ENCODE data around the gene LATS1.

The LATS1 gene

DNA sequence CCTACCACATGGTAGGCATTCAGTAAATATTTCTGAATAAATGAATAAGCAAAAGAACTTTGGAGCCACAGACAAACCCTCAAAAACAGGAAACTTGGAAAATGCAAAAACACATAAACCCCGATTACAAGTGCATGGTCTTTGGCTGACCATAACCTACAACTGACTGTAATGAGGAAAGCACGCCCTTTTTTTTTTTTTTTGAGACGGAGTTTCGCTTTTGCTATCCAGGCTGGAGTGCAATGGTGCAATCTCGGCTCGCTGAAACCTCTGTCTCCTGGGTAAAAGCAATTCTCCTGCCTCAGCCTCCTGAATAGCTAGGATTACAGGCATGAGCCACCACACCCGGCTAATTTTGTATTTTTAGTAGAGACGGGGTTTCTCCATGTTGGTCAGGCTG is 11.9 kb upstream of the LATS1 start:
- Histone ChIP-seq H3K36me3 (ENCODE audit: insufficient read depth, low read length) (peaks cover 93% of the 10 kb centered on the region), H3K27me3 (ENCODE audit: insufficient read depth, low read length, poor library complexity) (no peaks in the 10 kb centered on the region), H3K4me3 (ENCODE audit: low read depth in 1 of 2, low read length in 2 of 2) (no peak overlapping the region), H3K4me2 (ENCODE audit: insufficient read depth, low read length) (no peak overlapping the region), H4K20me1 (ENCODE audit: insufficient read depth, low read length) (no peaks in the 10 kb centered on the region), H3K9me3 (ENCODE audit: insufficient read depth, low read length, severe bottlenecking) (no peaks in the 10 kb centered on the region), H2AFZ (ENCODE audit: low read depth, low read length) (no peak overlapping the region), H3K9ac (ENCODE audit: low read depth, low read length) (no peak overlapping the region), H3K27ac (ENCODE audit: low read length) (no peak overlapping the region), H3K79me2 (ENCODE audit: insufficient read depth, low read length) (no peaks in the 10 kb centered on the region), H3K4me1 (ENCODE audit: insufficient read depth, low read length) (no peaks in the 10 kb centered on the region)
- ATAC-seq (ENCODE audit: insufficient read depth, low read depth): no peak
- no peak for DNase-seq
- no peak for TF ChIP-seq CTCF (IDR thresholded peaks at IDR 0.05; ENCODE audit: borderline replicate concordance, extremely low read depth, low read length, poor library complexity, severe bottlenecking)
- no peak for TF ChIP-seq EZH2 (IDR thresholded peaks at IDR 0.05; ENCODE audit: borderline replicate concordance, low read depth, low read length, severe bottlenecking)

- H3K4me1 ChIP-seq (ENCODE audit: insufficient read depth, low read length): no peaks in the 10 kb centered on the region
- no peak overlapping the region for H3K4me2 ChIP-seq (ENCODE audit: insufficient read depth, low read length)
- H3K4me3 ChIP-seq (ENCODE audit: low read depth in 1 of 2, low read length in 2 of 2): no peak overlapping the region
- ATAC-seq (ENCODE audit: insufficient read depth, low read depth) (no peak), DNase-seq (no peak)
- H2AFZ ChIP-seq (ENCODE audit: low read depth, low read length): no peak overlapping the region
- no peaks in the 10 kb centered on the region for H3K79me2 ChIP-seq (ENCODE audit: insufficient read depth, low read length)
- H3K9ac ChIP-seq (ENCODE audit: low read depth, low read length): no peak overlapping the region
- TF ChIP-seq CTCF (IDR thresholded peaks at IDR 0.05; ENCODE audit: borderline replicate concordance, extremely low read depth, low read length, poor library complexity, severe bottlenecking) (no peak), EZH2 (IDR thresholded peaks at IDR 0.05; ENCODE audit: borderline replicate concordance, low read depth, low read length, severe bottlenecking) (no peak)
- no peaks in the 10 kb centered on the region for H4K20me1 ChIP-seq (ENCODE audit: insufficient read depth, low read length)
- no peaks in the 10 kb centered on the region for H3K9me3 ChIP-seq (ENCODE audit: insufficient read depth, low read length, severe bottlenecking)
- no peak overlapping the region for H3K27ac ChIP-seq (ENCODE audit: low read length)
- no peaks in the 10 kb centered on the region for H3K27me3 ChIP-seq (ENCODE audit: insufficient read depth, low read length, poor library complexity)
- peaks cover 94% of the 10 kb centered on the region for H3K36me3 ChIP-seq (ENCODE audit: insufficient read depth, low read length)
Observed at GRCh38 chr6:149728499-149729234, 10.8 kb upstream of the LATS1 start.

GRCh38 chr6:149727793-149728498 is 10.0 kb upstream of the LATS1 start:
- no peaks in the 10 kb centered on the region for H4K20me1 ChIP-seq (ENCODE audit: insufficient read depth, low read length)
- no peak overlapping the region for H3K9ac ChIP-seq (ENCODE audit: low read depth, low read length)
- H3K36me3 ChIP-seq (ENCODE audit: insufficient read depth, low read length): peaks cover 94% of the 10 kb centered on the region
- H3K79me2 ChIP-seq (ENCODE audit: insufficient read depth, low read length): no peaks in the 10 kb centered on the region
- TF ChIP-seq CTCF (IDR thresholded peaks at IDR 0.05; ENCODE audit: borderline replicate concordance, extremely low read depth, low read length, poor library complexity, severe bottlenecking) (no peak), EZH2 (IDR thresholded peaks at IDR 0.05; ENCODE audit: borderline replicate concordance, low read depth, low read length, severe bottlenecking) (no peak)
- no peak overlapping the region for H3K27ac ChIP-seq (ENCODE audit: low read length)
- H2AFZ ChIP-seq (ENCODE audit: low read depth, low read length): no peak overlapping the region
- H3K4me1 ChIP-seq (ENCODE audit: insufficient read depth, low read length): no peaks in the 10 kb centered on the region
- H3K27me3 ChIP-seq (ENCODE audit: insufficient read depth, low read length, poor library complexity): no peaks in the 10 kb centered on the region
- no peak overlapping the region for H3K4me2 ChIP-seq (ENCODE audit: insufficient read depth, low read length)
- H3K4me3 ChIP-seq (ENCODE audit: low read depth in 1 of 2, low read length in 2 of 2): no peak overlapping the region
- DNase-seq (no peak), ATAC-seq (ENCODE audit: insufficient read depth, low read depth) (no peak)
- no peaks in the 10 kb centered on the region for H3K9me3 ChIP-seq (ENCODE audit: insufficient read depth, low read length, severe bottlenecking)
